Tibial nerve (tissue), 4 donors: ENCODE data around the gene ZMYM4. TPM values are rescaled to one million over a fixed set of nuclear protein-coding genes. Genes with fewer than 3 reads are reported as not detected.
"Not testable (repeated sequence)": the region's sequence is repeated elsewhere in the genome, so short reads cannot be mapped to it uniquely, and the experiment has no call there.

Source experiments
- DNase-seq, 2 donors: peaks; one replicate each; pipeline ENCODE4 v3.0.0-alpha.2; 2019; ENCODE audit warnings: low spot score in 2 of 2
- H3K27ac ChIP-seq, 4 donors: fragments of 200-600 bp; sonication (generic) in 3 of 4; one replicate each; pipeline ENCODE4 v1.5.1; 2017 to 2019; ENCODE audit warnings: mild to moderate bottlenecking in 1 of 4
- H3K27me3 ChIP-seq, 2 donors: fragments of 200-600 bp; sonication (generic) in 1 of 2; one replicate each; pipeline versions ENCODE4 v1.5.1 to v1.6.0; 2017 to 2019
- H3K36me3 ChIP-seq, 3 donors: fragments of 200-600 bp; sonication (generic); one replicate each; pipeline ENCODE4 v1.5.1; 2018 to 2019
- H3K4me1 ChIP-seq, 4 donors: fragments of 200-600 bp; sonication (generic) in 3 of 4; one replicate each; pipeline ENCODE4 v1.5.1; 2017 to 2019
- H3K4me3 ChIP-seq, 4 donors: fragments of 200-600 bp; sonication (generic) in 3 of 4; one replicate each; pipeline ENCODE4 v1.5.1; 2017 to 2019; ENCODE audit warnings: mild to moderate bottlenecking in 1 of 4, moderate library complexity in 1 of 4
- H3K9me3 ChIP-seq, 4 donors: fragments of 200-600 bp; sonication (generic) in 3 of 4; one replicate each; pipeline ENCODE4 v1.5.1; 2017 to 2019
- EP300 ChIP-seq, 2 donors: sonication (generic); formaldehyde crosslinking; IDR thresholded peaks; one replicate each; pipeline ENCODE4 v1.6.1; 2017; ENCODE audit warnings: antibody characterized with exemption in 2 of 2, mild to moderate bottlenecking in 1 of 2
- POLR2A ChIP-seq, 2 donors: fragments of 450-650 bp; IDR thresholded peaks; one replicate each; pipeline ENCODE4 v1.6.1; 2017; ENCODE audit warnings: antibody characterized with exemption in 2 of 2, mild to moderate bottlenecking in 2 of 2, moderate library complexity in 2 of 2
- WGBS, 2 donors: methylation state at CpG; one replicate each; pipeline ENCODE4 v1.1.5; 2018; 5-methylcytosine and 5-hydroxymethylcytosine counted together
- total RNA-seq, 4 donors: library from RNA; depleted of rRNA; stranded (reverse); fragments of >200 nt; gene quantifications; one replicate each; pipeline ENCODE4 v1.1.0, GENCODE V29; 2016
- TF ChIP-seq, protein P1 (sequence below), 5 experiments: fragments of 200-600 bp in 3 of 5; fragments of 450-650 bp in 2 of 5; sonication (generic) in 3 of 5; IDR thresholded peaks; one replicate each; pipeline ENCODE4 v1.5.1; 2016 to 2019; ENCODE audit warnings: antibody characterized with exemption in 5 of 5, mild to moderate bottlenecking in 3 of 5, moderate library complexity in 2 of 5

Gene ZMYM4
- total RNA-seq, 4 donors from 2014 or later, result 22.2 to 38.7 (median 26.5) TPM

DNA sequence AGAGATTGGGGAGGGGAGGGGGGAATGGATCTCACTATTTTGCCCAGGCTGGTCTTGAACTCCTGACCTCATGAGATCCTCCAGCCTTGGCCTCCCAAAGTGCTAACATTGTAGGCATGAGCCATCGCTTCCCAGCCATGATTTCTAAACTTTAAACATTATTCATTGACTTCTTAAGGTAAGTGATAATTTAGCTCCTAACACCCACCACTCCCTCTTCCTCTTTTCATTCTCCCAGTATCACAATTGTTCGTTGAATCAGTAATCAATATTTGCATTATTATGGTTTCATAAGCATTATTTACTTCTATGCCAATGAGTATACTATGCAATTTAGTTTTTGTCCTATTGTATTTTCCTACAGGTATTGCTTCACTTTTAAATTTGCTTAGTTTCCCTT lies 42.0 kb upstream of the ZMYM4 start:
- no peak overlapping the region for H3K27ac ChIP-seq
- no peak overlapping the region for H3K4me3 ChIP-seq
- WGBS, 2 donors, result 95 to 96% methylated on average over 2 of the region's 2 CpGs
- no peaks in the 10 kb centered on the region for H3K36me3 ChIP-seq
- no peak for TF ChIP-seq EP300 (IDR thresholded peaks at IDR 0.05)
- H3K9me3 ChIP-seq, result no peaks in the 10 kb centered on the region
- peaks cover 0 to 12% (median 0%) of the 10 kb centered on the region in 4 donors for H3K4me1 ChIP-seq
- DNase-seq, result no peak
- no peaks in the 10 kb centered on the region for H3K27me3 ChIP-seq

- TF ChIP-seq EP300 (IDR thresholded peaks at IDR 0.05) (no peak), POLR2A (IDR thresholded peaks at IDR 0.05) (no peak)
- TF ChIP-seq, protein P1, sequence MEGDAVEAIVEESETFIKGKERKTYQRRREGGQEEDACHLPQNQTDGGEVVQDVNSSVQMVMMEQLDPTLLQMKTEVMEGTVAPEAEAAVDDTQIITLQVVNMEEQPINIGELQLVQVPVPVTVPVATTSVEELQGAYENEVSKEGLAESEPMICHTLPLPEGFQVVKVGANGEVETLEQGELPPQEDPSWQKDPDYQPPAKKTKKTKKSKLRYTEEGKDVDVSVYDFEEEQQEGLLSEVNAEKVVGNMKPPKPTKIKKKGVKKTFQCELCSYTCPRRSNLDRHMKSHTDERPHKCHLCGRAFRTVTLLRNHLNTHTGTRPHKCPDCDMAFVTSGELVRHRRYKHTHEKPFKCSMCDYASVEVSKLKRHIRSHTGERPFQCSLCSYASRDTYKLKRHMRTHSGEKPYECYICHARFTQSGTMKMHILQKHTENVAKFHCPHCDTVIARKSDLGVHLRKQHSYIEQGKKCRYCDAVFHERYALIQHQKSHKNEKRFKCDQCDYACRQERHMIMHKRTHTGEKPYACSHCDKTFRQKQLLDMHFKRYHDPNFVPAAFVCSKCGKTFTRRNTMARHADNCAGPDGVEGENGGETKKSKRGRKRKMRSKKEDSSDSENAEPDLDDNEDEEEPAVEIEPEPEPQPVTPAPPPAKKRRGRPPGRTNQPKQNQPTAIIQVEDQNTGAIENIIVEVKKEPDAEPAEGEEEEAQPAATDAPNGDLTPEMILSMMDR (IDR thresholded peaks at IDR 0.05), result no peak
- no peak for DNase-seq
- no peak overlapping the region for H3K4me3 ChIP-seq
- H3K9me3 ChIP-seq, result no peaks in the 10 kb centered on the region
- no peaks in the 10 kb centered on the region for H3K4me1 ChIP-seq
- H3K36me3 ChIP-seq, result no peaks in the 10 kb centered on the region
- WGBS, 2 donors, result 74% methylated on average over 1 of the region's 1 CpG
- H3K27ac ChIP-seq, result no peak overlapping the region
- no peaks in the 10 kb centered on the region for H3K27me3 ChIP-seq
Measured at GRCh38 chr1:35229587-35230360, 38.7 kb upstream of the ZMYM4 start.

DNA sequence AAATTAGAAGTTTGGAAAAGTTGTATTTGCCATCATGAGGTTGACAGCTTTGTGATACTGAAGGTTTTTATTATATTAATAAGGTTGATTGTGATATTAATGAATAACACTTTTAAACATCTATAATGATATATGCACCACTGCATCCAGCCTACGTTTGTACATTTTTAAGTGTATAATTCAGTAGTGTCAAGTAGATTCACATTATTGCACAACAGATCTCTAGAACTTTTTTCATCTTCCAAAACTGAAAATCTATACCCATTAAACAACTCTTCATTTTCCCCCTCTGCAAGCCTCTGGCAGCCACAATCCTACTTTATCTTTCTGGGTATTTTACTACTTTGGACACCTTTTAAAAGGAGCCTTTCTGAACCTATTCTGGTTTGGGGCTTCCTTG lies 37.2 kb upstream of the ZMYM4 start:
- H3K4me1 ChIP-seq, result no peaks in the 10 kb centered on the region
- 63 to 65% methylated on average over 1 of the region's 1 CpG for WGBS, 2 donors
- DNase-seq, result no peak
- no peak for TF ChIP-seq EP300 (IDR thresholded peaks at IDR 0.05)
- TF ChIP-seq POLR2A (IDR thresholded peaks at IDR 0.05), result no peak
- TF ChIP-seq, protein P1 (IDR thresholded peaks at IDR 0.05), result no peak
- no peaks in the 10 kb centered on the region for H3K9me3 ChIP-seq
- no peak overlapping the region for H3K27ac ChIP-seq
- H3K27me3 ChIP-seq, result no peaks in the 10 kb centered on the region
- H3K36me3 ChIP-seq, result no peaks in the 10 kb centered on the region
- no peak overlapping the region for H3K4me3 ChIP-seq

DNA sequence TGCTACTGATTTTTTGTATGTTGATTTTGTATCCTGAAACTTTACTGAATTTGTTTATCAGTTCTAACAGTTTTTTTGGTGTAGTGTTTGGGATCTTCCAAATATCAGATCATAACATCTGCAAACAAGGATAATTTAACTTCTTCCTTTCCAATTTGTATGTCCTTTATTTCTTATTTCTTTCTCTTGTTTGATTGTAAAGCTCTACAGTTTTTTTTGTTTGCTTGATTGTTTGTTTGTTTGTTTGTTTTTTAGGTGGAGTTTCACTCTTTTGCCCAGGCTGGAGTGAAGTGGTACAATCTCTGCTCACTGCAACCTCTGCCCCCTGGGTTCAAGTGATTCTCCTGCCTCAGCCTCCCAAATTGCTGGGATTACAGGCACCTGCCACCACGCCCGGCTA lies 31.7 kb upstream of the ZMYM4 start:
- H3K4me3 ChIP-seq, H3K9me3 ChIP-seq: not testable (repeated sequence)

GRCh38 chr1:35243691-35244090 lies 24.8 kb upstream of the ZMYM4 start:
- Histone ChIP-seq H3K9me3 (no peaks in the 10 kb centered on the region), H3K27me3 (no peaks in the 10 kb centered on the region), H3K4me1 (no peaks in the 10 kb centered on the region), H3K27ac (no peak overlapping the region), H3K4me3 (no peak overlapping the region), H3K36me3 (no peaks in the 10 kb centered on the region)
- TF ChIP-seq POLR2A (IDR thresholded peaks at IDR 0.05) (no peak), EP300 (IDR thresholded peaks at IDR 0.05) (no peak)
- TF ChIP-seq, protein P1 (IDR thresholded peaks at IDR 0.05), result no peak
- 57 to 58% methylated on average over 1 of the region's 1 CpG for whole genome bisulfite sequencing, 2 donors
- peak in 1 of 2 donors; percentile 6 for DNase-seq

More for the DNA sequence above, 31.7 kb upstream of the ZMYM4 start:
- not testable (repeated sequence) for H3K36me3 ChIP-seq, DNase-seq, H3K4me1 ChIP-seq, H3K27me3 ChIP-seq, H3K27ac ChIP-seq
- WGBS, 2 donors, result 89 to 98% methylated on average over 2 of the region's 2 CpGs

GRCh38 chr1:35247256-35247655 lies 21.3 kb upstream of the ZMYM4 start:
- WGBS, 2 donors, result 91 to 93% methylated on average over 5 of the region's 5 CpGs
- no peak for DNase-seq
- H3K27ac ChIP-seq, result no peak overlapping the region
- peaks cover 0 to 7% (median 0%) of the 10 kb centered on the region in 4 donors for H3K9me3 ChIP-seq
- H3K36me3 ChIP-seq, result no peaks in the 10 kb centered on the region
- TF ChIP-seq EP300 (IDR thresholded peaks at IDR 0.05), result no peak
- H3K27me3 ChIP-seq, result no peaks in the 10 kb centered on the region
- H3K4me3 ChIP-seq, result no peak overlapping the region
- no peaks in the 10 kb centered on the region for H3K4me1 ChIP-seq
